SK-N-SH treated with all-trans-retinoic acid at 6 μM for 48 hours (cell line): Measurements from ENCODE around the gene AP3B1.

ENCODE experiments used
- ATAC-seq: fragments of 200-7000 bp; cut with Tn5 transposase; 3 replicates; pipeline ENCODE4 v1.9.1; 2020; ENCODE audit warnings: mild to moderate bottlenecking, moderate library complexity
- ARNTL ChIP-seq: fragments of 450-650 bp; formaldehyde crosslinking; IDR thresholded peaks from 2 replicates; pipeline ENCODE4 v1.5.0; 2020; ENCODE audit warnings: low read depth, mild to moderate bottlenecking, moderate library complexity, borderline replicate concordance
- BACH2 ChIP-seq: fragments of 250-450 bp; sonication (Bioruptor Pico); IDR thresholded peaks from 2 replicates; pipeline ENCODE4 v1.9.0; 2021; ENCODE audit warnings: mild to moderate bottlenecking, borderline replicate concordance
- ESRRG ChIP-seq: fragments of 250-450 bp; sonication (Bioruptor Pico); IDR thresholded peaks from 2 replicates; pipeline ENCODE4 v1.6.1; 2021; ENCODE audit warnings: mild to moderate bottlenecking
- GLIS3 ChIP-seq: fragments of 250-450 bp; sonication (Bioruptor Pico); IDR thresholded peaks from 2 replicates; pipeline ENCODE4 v1.5.0; 2020; ENCODE audit warnings: mild to moderate bottlenecking, moderate library complexity
- ISL1 ChIP-seq: fragments of 250-450 bp; sonication (Bioruptor Pico); IDR thresholded peaks from 2 replicates; pipeline ENCODE4 v2.1.2; 2022; ENCODE audit warnings: mild to moderate bottlenecking, moderate library complexity
- OSR1 ChIP-seq: fragments of 250-450 bp; sonication (Bioruptor Pico); IDR thresholded peaks from 2 replicates; pipeline ENCODE4 v1.8.0; 2022; ENCODE audit warnings: moderate library complexity, mild to moderate bottlenecking, inconsistent platforms
- PPARA ChIP-seq: fragments of 250-450 bp; sonication (Bioruptor Pico); IDR thresholded peaks from 2 replicates; pipeline ENCODE4 v1.5.0; 2020; ENCODE audit warnings: mild to moderate bottlenecking, borderline replicate concordance
- RARB ChIP-seq: fragments of 250-450 bp; sonication (Bioruptor Pico); IDR thresholded peaks from 2 replicates; pipeline ENCODE4 v1.8.0; 2021; ENCODE audit warnings: mild to moderate bottlenecking, moderate library complexity
- SNAI2 ChIP-seq: fragments of 250-450 bp; sonication (Bioruptor Pico); IDR thresholded peaks from 2 replicates; pipeline ENCODE4 v1.5.0; 2020; ENCODE audit warnings: mild to moderate bottlenecking, moderate library complexity
- TCF4 ChIP-seq: fragments of 250-450 bp; sonication (Bioruptor Pico); IDR thresholded peaks from 2 replicates; pipeline ENCODE4 v1.8.0; 2021; ENCODE audit warnings: mild to moderate bottlenecking, moderate library complexity, borderline replicate concordance
- TOX ChIP-seq: fragments of 250-450 bp; sonication (Bioruptor Pico); IDR thresholded peaks from 2 replicates; pipeline ENCODE4 v1.8.0; 2021; ENCODE audit warnings: mild to moderate bottlenecking, moderate library complexity, borderline replicate concordance
- ZC3H10 ChIP-seq: fragments of 250-450 bp; sonication (Bioruptor Pico); IDR thresholded peaks from 2 replicates; pipeline ENCODE4 v1.5.1; 2021; ENCODE audit warnings: mild to moderate bottlenecking, moderate library complexity
- ZFP3 ChIP-seq: fragments of 250-450 bp; sonication (Bioruptor Pico); IDR thresholded peaks from 2 replicates; pipeline ENCODE4 v1.5.0; 2020; ENCODE audit warnings: mild to moderate bottlenecking, moderate library complexity
- ZFP30 ChIP-seq: fragments of 450-650 bp; formaldehyde crosslinking; IDR thresholded peaks from 2 replicates; pipeline ENCODE4 v1.5.0; 2022; ENCODE audit warnings: mild to moderate bottlenecking, moderate library complexity
- ZNF565 ChIP-seq: fragments of 450-650 bp; formaldehyde crosslinking; conservative IDR thresholded peaks from 2 replicates; pipeline ENCODE4 v1.5.0; 2020; ENCODE audit warnings: low read depth, mild to moderate bottlenecking, moderate library complexity
- ZNF70 ChIP-seq: fragments of 450-650 bp; formaldehyde crosslinking; IDR thresholded peaks from 2 replicates; pipeline ENCODE4 v1.5.0; 2020; ENCODE audit warnings: mild to moderate bottlenecking, moderate library complexity
- ZNF8 ChIP-seq: fragments of 450-650 bp; formaldehyde crosslinking; IDR thresholded peaks from 2 replicates; pipeline ENCODE4 v1.5.0; 2020; ENCODE audit warnings: mild to moderate bottlenecking, moderate library complexity
- TF ChIP-seq, protein P1 (sequence below): fragments of 250-450 bp; sonication (Bioruptor Pico); IDR thresholded peaks from 2 replicates; pipeline ENCODE4 v1.8.0; 2020; ENCODE audit warnings: mild to moderate bottlenecking, moderate library complexity, borderline replicate concordance
- TF ChIP-seq, protein P2 (sequence below): fragments of 250-450 bp; sonication (Bioruptor Pico); IDR thresholded peaks from 2 replicates; pipeline ENCODE4 v1.5.1; 2021; ENCODE audit warnings: mild to moderate bottlenecking, moderate library complexity

Gene AP3B1

DNA sequence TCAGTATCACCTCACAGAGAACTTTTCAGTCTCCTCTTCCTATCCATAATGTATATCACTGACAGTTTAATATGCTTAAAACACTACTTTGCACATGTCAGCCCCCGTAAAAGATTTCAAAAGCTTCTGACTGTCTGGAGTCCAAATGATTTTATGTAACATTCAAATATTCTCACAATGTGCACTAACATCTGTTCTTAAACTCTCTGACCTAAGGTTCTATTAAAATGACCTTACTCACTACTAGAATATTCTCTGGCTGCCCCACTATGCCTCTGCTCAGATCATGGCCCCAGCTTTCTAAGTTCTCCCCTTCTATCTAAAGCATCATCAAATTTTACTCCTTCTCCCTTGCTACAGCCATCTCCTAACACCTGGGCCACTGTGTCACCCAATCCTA lies 52.5 kb downstream of the AP3B1 start:
- TF ChIP-seq, protein P1, sequence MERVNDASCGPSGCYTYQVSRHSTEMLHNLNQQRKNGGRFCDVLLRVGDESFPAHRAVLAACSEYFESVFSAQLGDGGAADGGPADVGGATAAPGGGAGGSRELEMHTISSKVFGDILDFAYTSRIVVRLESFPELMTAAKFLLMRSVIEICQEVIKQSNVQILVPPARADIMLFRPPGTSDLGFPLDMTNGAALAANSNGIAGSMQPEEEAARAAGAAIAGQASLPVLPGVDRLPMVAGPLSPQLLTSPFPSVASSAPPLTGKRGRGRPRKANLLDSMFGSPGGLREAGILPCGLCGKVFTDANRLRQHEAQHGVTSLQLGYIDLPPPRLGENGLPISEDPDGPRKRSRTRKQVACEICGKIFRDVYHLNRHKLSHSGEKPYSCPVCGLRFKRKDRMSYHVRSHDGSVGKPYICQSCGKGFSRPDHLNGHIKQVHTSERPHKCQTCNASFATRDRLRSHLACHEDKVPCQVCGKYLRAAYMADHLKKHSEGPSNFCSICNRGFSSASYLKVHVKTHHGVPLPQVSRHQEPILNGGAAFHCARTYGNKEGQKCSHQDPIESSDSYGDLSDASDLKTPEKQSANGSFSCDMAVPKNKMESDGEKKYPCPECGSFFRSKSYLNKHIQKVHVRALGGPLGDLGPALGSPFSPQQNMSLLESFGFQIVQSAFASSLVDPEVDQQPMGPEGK (CRISPR knock-in tag): no peak
- TF ChIP-seq ISL1 (CRISPR knock-in tag) (no peak), GLIS3 (CRISPR knock-in tag) (no peak), ESRRG (CRISPR knock-in tag) (no peak), SNAI2 (CRISPR knock-in tag) (no peak), ZC3H10 (no peak), ZNF8 (no peak), TCF4 (no peak), RARB (CRISPR knock-in tag) (no peak)
- TF ChIP-seq, protein P2, sequence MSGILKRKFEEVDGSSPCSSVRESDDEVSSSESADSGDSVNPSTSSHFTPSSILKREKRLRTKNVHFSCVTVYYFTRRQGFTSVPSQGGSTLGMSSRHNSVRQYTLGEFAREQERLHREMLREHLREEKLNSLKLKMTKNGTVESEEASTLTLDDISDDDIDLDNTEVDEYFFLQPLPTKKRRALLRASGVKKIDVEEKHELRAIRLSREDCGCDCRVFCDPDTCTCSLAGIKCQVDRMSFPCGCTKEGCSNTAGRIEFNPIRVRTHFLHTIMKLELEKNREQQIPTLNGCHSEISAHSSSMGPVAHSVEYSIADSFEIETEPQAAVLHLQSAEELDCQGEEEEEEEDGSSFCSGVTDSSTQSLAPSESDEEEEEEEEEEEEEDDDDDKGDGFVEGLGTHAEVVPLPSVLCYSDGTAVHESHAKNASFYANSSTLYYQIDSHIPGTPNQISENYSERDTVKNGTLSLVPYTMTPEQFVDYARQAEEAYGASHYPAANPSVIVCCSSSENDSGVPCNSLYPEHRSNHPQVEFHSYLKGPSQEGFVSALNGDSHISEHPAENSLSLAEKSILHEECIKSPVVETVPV (CRISPR knock-in tag): no peak
- TF ChIP-seq, all 23 proteins: peak for 0
- ATAC-seq: no peak

DNA sequence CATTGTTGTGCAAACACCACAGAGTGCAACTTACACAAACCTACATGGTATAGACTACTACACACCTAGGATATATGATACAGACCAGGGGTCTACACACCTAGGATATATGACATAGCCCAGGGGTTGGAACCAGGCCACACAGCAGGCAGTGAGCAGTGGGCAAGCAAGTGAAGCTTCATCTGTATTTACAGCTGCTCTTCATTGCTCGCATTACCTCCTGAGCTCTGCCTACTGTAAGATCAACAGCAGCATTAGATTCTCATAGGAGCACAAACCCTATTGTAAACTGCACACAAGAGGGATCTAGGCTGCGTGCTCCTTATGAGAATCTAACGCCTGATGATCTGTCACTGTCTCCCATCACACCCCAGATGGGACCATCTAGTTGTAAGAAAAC lies 56.6 kb downstream of the AP3B1 start:
- ATAC-seq: no peak
- no peak for TF ChIP-seq SNAI2 (CRISPR knock-in tag)
- no peak for TF ChIP-seq OSR1 (CRISPR knock-in tag)
- TF ChIP-seq TOX (CRISPR knock-in tag): no peak
- no peak for TF ChIP-seq ZNF565 (CRISPR knock-in tag)
- TF ChIP-seq, protein P2 (CRISPR knock-in tag): no peak
- TF ChIP-seq BACH2 (CRISPR knock-in tag): no peak
- TF ChIP-seq ESRRG (CRISPR knock-in tag): no peak
- no peak for TF ChIP-seq ZNF8
- TF ChIP-seq PPARA: no peak
- TF ChIP-seq RARB (CRISPR knock-in tag): no peak
- no peak for TF ChIP-seq ZFP3
- no peak for TF ChIP-seq TCF4

DNA sequence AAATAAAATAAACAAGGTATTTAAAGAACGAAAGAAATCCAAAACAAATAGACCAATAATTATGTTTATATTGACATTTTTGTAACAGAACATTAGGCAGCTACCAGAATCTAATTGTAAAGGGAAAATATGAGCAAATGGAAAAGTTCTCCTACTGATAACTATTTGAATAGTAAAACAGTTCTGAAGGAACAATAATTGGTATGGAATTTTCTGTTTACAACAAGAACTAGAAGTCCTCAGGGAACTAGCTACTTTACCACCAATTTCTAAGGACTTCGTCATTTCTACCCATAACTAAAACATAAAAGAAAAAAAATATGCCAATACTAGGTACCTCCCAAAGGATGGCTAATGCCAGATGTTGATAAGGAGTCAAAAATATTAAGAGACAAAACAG lies 58.5 kb downstream of the AP3B1 start:
- TF ChIP-seq ZFP3 (no peak), ISL1 (CRISPR knock-in tag) (no peak), GLIS3 (CRISPR knock-in tag) (no peak), ESRRG (CRISPR knock-in tag) (no peak), TOX (CRISPR knock-in tag) (no peak), ARNTL (CRISPR knock-in tag) (no peak), ZC3H10 (no peak), ZFP30 (no peak)
- TF ChIP-seq, protein P2 (CRISPR knock-in tag): no peak
- ATAC-seq: no peak

DNA sequence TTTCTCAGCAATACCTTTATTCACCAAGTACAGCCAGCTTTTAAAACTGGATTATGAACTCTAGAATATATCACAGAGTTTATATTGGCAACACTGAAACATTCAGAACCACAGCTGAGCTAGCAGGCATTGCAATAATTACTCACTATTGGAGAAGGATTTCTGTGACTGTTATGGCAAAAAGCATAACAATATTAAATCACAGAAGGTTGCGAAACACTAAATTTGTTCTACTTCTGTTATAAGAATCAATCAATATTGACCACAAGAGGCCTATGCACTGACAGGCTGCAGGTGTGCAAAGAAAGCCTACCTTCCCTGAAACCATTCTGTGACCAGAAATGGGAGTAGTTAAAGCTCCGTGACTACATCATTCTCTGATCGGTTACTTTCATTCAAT lies 59.2 kb downstream of the AP3B1 start:
- TF ChIP-seq TCF4: no peak
- no peak for TF ChIP-seq ZFP3
- no peak for TF ChIP-seq ARNTL (CRISPR knock-in tag)
- TF ChIP-seq ESRRG (CRISPR knock-in tag): no peak
- TF ChIP-seq OSR1 (CRISPR knock-in tag): no peak
- TF ChIP-seq ZNF70: no peak
- no peak for TF ChIP-seq ISL1 (CRISPR knock-in tag)
- TF ChIP-seq, protein P1 (CRISPR knock-in tag): no peak
- no peak for ATAC-seq
